Activated CD4-positive, CD25-positive, alpha-beta regulatory T cell treated with anti-CD3 and anti-CD28 coated beads, Interleukin-2, amount 50 U/mL, for 72 hours (primary cell): Measurements from ENCODE around the gene ANAPC2.

Source experiments
- DNase-seq: peaks from one replicate; pipeline ENCODE4 v3.0.0; 2021

The ANAPC2 gene

DNA sequence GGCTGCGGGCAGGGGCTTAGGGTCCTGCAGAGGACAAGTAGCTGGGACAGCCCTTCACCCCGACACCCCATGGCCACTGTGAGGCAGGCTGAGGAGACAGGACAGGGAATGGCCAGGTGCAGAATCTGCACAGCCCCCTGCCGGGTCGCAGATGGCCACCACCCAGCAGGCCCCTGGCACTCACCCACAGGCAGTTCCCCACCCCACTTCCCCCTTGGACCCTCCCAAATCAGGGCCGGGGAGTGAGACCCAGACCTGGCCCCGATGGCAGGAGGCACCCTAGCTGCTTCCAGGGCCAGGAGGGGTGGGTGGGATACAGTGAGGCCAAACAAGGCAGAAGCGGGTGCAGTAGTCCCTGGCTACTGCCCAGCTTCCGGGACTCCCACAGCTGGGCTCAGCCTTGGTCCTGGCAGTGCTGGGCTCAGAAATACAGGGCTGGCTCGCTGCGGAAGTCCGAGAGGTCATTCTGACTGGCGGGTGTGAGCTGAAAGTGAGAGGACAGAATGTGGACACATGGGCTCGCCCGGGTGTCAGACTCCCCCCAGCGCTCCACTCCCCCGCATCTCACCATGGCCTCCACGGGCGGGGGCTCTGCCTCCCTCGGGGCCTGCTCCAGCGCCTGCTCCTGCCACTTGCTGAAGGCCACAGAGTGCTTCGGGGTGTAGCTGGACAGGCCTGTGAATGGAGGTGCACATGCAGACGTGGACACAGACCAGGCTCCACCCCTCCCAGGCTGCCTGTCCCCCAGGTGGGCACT lies 3.5 kb upstream of the ANAPC2 start:
- DNase-seq: no peak

DNA sequence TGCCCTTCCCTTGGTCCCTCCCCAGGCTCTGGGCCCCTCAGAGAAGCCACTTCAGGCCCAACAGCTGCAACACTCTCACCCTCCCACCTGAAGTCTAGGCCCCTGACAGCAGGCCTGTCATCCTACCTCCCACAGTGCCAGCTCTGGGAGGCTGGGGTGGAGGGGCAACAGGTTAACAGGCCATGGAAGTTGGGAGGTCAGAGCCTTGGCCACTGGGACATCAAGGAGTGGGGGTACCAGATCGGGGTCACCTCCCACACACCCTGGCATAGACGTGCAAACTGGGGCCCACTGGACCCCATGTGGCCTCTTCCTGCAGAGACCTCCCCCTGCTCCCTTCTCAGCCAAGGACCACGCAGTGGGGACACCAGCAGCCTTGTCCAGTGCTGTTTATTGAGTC lies 2.9 kb upstream of the ANAPC2 start:
- no peak for DNase-seq

DNA sequence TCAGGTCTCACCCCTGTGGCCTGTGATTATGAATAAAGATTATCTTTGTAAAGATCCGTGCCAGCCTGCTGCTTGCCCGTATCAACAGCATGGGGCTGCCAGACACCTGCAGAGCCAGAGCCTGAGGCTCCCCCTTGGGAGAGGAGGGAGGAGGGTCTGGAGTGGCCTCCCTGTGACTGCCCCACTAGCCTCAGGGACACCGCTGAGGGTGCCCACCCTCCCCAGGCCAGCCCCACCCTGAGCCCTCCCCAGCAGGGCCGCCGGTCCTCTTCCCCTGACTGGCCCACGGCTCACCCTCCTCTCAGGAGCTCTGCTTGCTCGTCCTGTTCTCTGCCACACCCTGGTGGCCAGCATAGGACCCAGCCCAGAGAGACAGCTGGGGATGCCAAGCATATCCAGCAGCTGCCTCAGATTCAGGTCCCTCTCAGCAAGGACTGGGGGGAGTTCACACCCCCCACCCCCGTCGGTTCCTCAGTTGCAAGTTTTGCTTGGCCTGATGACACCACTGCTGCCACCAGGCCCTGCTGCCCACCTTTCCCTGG lies 2.0 kb upstream of the ANAPC2 start:
- no peak for DNase-seq

DNA sequence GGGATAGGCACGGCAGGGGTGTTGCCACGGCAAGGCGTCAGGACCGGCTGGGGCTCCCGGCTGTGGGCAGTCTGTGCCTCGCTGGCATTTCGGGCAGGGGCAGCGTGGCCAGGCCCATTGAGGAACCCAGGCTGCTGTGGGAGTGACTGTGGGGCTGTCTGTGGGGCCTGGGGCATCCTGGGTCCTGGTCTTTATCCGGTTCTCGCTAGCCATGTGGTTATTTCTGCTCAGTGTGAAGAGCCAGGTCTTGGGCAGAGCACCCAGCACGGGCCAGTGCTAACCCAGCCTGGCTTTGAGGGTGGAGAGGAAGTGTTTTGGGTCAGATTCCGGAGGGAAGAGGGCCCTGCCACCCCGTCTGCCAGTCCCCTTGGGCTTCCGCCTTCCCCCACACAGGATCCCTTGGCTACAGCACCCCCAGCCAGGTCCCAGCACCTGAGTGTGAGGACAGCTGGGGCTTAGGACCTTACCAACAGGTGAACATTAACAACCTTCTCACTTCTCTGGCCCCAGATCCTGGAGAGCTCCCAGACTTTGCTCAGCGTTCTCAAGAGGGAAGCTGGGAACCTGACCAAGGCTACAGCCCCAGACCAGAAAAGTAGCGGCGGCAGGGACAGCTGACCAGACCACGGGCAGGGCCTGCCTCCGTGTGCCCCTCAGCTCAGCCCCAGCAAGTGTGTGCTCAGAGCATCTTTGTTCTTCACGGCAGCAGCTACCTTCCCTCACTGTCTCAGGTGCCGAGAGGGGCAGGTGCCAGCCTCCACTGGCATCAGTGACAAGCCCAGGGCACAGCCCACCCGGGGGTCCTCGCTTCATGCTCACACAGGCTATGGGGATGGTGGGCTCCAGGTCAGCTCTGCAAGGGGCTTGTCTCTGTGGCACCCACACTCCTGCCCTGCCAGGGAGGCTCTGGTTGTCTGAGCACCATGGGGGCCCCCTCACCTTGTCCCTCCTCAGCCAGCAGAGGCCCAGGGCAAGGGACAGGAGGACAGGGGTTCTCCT lies 1.2 kb upstream of the ANAPC2 start:
- no peak for DNase-seq

DNA sequence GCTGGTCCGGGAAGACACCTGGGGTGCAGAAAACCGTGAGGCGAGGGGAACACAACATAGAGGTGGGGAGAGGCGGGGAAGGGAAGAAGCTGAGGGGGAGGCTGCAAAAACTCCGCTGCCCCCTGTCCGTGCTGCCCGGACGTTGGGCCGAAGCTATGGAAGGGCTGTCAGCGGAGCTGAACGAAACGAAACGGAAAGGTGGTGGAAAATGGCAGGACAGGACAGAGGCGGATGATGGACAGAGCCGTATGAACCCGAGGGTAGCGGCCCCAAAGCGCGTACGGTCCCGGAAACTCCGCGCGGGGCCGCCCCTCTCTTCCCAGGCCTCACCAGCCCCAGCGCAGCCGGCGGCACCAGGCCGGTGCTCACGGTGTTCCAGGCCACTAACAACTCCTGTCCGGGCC lies 272 bp downstream of the ANAPC2 start:
- DNase-seq: no peak

DNA sequence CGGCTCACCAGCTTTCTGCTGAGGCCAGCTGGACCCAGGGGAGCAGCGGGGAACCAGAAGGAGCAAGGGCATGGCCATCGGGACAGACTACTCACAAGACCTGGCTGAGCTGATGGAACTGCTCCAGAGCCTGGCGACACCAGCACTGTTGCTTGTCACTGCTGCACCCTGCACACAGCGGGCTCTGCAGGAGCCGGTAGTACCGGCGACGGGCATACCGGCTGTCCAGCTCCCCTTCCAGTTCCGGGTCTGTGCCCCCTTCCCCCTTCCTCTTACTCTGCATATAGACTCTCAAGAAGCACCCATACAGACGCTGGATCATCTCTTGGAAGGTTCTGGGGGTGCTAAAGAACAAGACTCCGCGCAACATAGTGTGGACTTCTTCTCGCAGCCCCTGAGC lies 974 bp downstream of the ANAPC2 start:
- no peak for DNase-seq

DNA sequence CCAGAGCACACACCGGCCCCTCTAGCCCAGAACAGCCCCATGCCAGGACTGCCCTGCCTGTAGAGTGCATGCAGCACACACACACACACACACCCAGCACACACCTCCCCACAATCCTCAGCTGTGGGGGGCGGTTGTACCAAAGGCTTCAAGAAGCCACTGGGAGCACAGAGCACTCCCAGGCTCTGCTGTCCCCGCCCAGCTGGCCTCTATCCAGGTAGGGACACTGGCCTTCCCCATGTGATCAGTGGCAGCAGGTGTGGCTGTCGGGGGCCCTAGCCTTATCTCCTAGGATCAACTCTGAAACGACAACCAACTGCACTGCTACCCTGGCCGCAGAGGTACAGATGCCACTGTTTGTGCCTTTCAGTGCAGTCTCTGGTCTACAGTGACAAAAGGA lies 2.0 kb downstream of the ANAPC2 start:
- DNase-seq: no peak

DNA sequence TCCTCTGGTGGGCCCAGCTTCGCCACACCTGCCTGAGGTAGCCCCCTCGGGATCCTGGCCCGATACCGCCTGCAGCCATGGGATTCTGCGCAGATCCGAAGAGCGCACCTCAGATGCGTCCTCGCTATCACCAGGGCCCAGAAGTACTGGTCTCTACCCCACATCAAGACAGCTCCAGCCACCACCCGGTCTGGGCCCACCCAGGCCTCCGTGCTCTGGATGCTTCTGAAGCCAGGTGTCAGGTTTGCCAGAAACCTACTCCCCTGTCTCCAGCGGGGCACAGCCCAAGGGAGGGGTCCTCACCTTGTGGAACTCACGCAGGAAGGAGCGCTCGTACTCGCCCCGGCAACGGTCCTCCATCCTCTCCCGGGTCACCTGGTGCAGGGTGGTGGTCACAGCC lies 2.4 kb downstream of the ANAPC2 start:
- no peak for DNase-seq

DNA sequence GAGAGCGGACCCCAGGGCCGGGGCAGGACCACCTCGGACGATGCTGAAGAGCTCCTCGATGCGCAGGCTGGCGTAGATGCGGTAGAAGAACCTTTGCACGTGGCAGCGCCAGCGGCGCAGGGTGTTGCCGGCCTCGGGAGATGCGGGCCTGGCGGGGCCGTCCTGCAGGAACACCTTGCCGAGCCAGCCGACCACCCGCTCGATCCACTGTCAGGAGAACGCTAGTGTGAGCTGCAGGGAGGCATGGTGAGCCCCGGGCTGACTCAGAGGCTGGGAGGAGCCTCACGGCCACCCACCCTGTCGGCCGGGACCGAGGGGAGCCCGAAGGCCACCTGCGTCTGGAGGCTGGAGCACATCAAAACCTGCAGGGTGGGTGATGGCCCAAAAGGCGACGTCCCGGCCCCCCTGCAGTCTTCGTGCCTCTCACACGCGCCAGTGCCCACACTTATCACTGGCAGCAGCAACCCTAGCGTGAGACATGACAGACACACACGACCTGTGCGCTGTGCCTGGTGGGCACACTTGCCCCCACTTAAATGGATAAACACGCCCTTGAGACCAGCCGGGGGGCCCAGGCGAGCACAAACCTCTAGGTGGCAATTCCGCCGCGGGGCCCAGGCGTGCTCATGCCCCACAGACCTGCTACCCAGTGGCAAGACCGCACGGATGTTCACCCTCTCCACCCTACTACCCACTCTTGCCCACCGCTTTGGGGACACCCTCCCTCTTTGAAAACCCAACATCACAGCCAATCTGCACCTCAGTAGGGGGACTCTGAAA lies 3.3 kb downstream of the ANAPC2 start:
- no peak for DNase-seq

DNA sequence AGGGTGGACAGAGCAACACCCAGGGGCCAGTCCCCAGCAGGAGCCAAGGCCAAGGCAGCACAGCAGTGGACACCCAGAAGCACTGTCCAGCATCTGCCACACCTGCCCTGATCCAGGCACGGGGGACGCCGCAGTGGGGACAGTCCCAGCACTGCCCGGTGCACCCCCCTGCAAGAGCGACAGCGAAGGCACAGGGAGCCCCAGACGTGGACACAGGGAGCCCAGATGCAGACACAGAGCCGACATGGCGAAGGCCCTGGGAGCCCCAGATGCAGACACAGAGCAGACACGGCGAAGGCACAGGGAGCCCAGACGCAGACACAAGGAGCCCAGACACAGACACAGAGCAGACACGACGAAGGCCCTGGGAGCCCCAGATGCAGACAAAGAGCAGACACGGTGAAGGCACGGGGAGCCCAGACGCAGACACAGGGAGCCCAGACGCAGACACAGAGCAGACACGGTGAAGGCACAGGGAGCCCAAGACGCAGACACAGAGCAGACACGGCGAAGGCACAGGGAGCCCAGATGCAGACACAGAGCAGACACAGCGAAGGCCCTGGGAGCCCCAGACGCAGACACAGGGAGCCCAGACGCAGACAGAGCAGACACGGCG lies 4.3 kb downstream of the ANAPC2 start:
- DNase-seq: no peak

DNA sequence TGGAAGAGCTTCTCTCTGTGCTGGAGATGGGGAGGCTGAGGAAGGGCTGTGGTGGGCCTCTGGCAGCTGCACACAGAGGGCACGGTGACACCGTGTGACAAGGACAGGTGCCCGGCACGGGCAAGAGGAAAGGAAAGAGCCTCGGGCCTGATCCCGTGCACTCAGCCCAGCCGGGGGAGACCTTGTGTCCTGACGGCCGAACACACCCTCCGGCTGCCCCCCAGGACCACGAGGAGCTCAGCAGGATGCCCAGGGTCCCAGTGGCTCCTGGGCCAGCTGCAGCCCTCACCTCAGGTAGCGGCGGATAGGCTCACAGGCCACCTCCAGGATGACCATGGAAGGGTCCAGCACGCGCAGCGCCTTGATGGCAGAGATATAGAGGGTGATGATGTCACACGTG lies 5.5 kb downstream of the ANAPC2 start:
- no peak for DNase-seq

DNA sequence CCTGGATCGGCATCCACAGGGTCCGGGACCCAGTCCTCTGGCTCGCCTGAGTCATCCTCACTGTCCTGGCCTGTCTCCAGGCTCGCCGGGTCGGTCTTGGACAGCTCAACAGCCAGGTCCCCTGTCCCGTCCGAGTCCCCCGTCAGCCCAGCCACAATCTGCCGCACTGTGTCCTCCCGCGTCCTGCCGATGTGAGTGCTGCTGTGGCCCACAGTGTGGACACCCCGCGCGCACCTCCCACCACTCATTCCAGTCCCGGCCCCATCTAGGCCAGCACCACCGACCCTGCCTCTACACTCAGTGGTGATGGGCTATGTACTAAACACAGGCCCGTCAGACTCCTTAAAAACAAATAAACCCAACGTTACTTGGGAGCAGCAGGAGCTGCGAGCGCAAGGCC lies 6.7 kb downstream of the ANAPC2 start:
- DNase-seq: no peak

DNA sequence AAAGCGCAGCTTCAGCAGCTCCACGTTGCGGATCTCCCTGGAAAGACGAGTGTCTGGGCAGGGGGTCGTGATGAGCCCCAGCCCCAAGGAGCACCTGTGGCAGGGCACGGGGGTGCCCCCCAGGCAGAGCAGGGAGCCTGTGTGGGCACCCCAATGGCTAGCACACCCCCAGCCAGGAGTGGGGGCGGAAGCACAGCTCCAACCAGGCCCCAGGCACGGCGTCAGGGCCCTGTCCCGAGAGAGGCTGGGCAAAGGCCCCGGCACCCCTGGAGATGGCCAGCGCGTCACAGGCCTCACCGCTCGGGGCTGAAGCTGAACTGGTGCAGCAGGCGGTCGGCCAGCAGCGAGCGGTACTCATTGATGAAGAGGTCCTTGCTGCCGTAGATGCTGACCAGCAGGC lies 7.9 kb downstream of the ANAPC2 start:
- no peak for DNase-seq

DNA sequence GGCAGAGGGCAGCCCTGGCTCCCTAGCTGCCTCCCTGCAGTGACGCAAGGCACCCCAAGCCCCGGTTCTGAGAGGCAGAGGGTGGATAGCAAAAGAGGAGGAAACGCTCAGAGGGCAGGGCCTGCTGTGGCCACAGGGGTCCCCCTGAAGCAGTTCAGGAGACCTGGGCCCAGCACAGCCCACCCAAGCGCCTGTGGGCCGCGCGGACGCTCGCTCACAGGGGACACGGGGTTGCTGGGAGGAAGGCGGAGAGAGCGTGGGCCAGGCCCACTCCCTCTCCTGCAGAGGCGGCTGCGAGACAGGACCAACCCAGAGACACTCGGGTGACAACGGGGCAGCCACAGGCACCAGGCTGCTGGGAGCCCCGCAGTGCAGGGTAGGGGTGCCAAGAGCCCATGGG lies 8.6 kb downstream of the ANAPC2 start:
- DNase-seq: no peak

DNA sequence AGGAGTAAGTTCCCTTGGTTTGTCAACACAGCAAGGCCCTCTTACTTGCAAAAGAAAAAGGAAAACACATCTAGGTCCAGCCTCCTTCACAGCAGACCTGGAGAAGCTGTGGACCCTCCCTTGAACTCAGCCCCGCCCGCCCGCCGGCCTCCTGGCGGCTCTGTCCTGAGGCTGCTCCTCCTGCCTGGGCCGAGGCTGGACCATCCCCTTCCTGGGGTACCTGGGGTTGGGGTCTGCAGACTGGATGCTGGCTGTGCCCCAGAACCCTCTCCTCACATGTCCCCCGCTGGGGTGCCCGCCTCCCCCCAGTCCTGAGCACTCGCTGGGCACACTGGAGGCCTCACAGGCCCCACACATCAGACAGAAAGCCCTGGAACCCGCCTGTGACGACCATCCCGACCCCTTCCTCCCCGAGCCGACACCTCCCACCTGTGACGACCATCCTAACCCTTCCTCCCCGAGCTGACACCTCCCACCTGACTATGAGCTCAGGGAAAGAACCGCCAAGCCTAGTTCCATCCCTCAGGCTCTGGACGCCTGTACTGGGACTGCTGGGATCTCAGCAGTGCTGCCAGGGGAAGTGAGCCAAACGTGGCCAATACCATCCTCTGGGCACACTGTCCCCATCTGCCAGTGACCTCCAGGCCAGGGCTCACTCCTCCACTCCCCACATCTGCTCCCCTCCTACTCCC lies 9.3 kb downstream of the ANAPC2 start:
- no peak for DNase-seq

DNA sequence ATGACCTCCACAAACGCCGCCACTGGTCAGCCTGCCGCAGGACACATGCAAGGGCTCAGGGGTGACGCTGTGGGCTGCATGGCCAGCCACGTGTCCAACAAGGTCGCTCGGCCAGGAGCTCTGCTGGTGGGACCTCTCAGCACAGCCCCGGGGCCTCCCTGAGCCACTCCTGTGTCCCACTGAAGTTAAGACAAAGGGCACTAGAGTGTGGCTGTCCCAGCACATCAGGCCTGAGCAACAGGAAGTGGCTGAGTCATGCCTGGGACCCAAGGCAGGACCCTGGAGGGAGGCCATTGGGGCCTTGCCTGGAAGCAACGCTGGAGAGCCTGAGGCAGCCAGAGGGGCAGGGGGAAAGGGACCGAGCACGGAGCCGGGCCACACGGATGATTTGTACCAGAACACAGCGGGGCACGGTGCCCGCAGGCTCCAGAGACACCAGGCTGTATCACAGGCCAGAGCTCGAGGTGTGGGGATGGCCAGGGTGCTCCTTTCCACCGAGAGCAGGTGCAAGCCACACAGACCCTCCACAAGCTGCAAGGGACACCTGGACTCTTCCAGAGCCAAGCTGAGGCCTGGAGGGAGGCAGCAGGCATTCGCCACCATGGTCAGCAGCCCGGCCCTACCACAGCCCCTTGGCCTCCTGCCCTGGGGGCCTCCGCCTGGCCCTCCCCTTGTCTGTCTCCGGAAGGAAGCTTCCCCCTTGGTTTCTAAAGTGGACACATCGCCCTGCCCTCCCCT lies 10.0 kb downstream of the ANAPC2 start:
- no peak for DNase-seq

DNA sequence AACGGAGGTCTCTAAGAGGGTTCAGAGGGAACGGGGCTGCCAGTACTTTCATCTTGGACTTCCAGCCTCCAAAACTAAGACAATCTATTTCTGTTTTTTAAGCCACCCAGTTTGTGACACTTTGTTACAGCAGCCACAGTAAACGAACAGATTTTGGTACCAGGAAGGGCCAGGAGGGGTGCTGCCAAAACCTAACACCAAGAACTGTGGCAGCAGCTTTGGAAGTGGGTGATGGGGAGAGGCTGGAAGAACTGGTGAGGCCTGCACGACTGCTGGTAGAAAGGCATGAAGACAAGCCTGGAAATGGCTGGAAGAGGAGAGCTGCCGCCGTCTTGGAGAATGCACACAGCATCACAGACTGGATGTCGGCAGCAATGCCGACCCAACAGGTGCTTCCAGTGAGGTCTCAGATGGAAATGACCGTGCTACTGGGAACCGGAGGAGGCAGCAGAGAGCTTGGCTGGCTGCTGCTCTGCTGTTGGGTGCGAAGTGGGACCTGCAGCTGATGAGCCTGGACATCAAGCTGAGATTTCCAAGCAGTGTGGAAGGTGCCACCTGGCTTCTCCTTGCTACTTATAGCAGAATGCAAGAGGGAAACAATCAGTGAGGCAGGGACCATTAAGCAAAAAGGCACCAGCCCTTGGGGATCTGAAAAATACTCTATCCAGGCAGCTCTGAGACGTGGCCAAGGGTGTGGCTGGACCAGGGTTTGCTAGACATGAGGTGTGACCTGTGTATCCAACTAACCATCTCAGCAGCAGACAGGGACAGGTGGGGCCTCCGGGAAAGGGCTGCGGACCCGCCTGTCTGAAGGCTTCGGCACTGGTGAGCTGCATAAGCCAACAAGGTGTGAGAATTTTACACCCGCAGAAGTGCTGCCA lies 11.8 kb downstream of the ANAPC2 start:
- DNase-seq: no peak

DNA sequence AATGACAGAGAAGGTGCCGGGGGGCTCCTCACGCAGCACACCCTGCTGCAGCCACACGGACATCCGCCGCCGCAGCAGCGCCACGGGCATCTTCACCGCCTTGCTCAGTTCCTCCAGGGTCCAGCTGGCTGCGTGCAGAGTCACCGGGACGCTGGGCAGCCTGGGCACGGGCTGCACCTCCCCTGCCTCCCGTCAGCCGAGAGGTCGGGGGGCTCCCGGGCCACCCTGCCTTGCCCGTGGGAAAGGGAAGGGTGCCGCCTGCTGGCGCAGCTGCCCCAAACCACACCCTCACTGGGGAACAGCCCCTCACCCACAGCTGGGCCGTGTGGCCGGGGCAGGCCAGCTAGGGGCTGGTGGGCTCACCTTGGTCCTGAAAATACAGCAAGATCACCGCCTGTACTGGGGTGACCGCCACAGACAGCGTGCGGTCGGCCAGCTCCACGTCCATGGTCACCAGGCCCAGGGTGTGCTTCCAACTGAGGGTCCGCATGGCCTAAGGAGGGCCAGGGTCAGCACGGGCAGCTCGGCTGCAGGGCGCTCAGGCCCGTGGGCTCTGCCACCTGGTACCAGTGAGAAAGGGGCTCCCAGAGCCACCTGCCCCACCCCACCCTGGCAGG lies 12.9 kb downstream of the ANAPC2 start:
- DNase-seq: no peak

DNA sequence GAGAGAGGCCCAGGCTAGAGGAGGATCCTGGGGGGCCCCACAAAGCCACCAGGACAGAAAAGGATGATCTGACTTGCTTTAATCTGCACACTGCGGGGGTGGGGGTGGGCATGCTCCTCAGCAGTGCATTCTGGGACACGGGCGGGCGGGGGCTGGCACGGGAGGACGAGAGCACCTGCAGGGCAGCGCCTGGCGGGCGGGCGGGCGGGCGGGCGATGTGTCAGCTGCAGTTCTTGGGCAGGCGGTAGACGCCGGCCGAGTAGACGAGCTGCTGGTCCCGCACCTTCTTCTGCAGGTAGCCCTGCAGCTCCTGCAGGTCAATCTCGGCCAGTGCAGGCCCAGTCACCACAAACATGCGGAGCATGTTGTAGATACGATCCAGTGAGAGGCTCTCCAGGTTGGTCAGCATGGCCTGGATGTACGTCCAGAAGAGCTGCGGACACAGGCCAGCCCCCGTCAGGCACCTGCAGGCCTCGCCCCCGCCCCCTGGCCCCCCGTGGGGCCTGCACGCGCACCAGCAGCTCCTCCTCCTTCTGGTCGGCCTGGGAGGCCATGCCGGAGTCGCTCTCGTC lies 13.6 kb downstream of the ANAPC2 start:
- no peak for DNase-seq
